Astrocyte (in vitro differentiated cells and primary cell): ENCODE results near the gene TSPAN33. TPM values are rescaled to one million over a fixed set of nuclear protein-coding genes. Genes with fewer than 3 reads are reported as not detected.
A peak's percentile ranks its signal among the peaks of the same experiment; 100 is the strongest.

ENCODE experiments used
- DNase-seq: peaks from one replicate; pipeline ENCODE4 v3.0.0-alpha.2; 2010; ENCODE audit warnings: low read depth
- FAIRE-seq: peaks from 2 replicates; lab custom pipeline; 2011; peaks lifted over from hg19 to GRCh38; lab: Jason Lieb, UNC
- H2AFZ ChIP-seq: 2 replicates; pipeline ENCODE4 v1.6.0; 2012; ENCODE audit warnings: low read depth, low read length, inconsistent platforms
- H3K27ac ChIP-seq: 2 replicates; pipeline ENCODE4 v1.5.1; 2011; ENCODE audit warnings: low read depth, low read length, inconsistent platforms
- H3K27me3 ChIP-seq: 2 replicates; pipeline ENCODE4 v1.6.0; 2011; ENCODE audit warnings: low read length, inconsistent platforms; ENCODE audit not compliant: insufficient read depth
- H3K36me3 ChIP-seq: 2 replicates; pipeline ENCODE4 v1.5.1; 2011; ENCODE audit warnings: low read length, inconsistent platforms; ENCODE audit not compliant: insufficient read depth
- H3K4me1 ChIP-seq: 2 replicates; pipeline ENCODE4 v1.5.1; 2011; ENCODE audit warnings: low read length, inconsistent platforms; ENCODE audit not compliant: insufficient read depth
- H3K4me2 ChIP-seq: 2 replicates; pipeline ENCODE4 v1.6.0; 2012; ENCODE audit warnings: low read length, inconsistent platforms
- H3K4me3 ChIP-seq: 2 replicates; pipeline ENCODE4 v1.5.1; 2011; ENCODE audit warnings: low read depth, mild to moderate bottlenecking, low read length, inconsistent platforms; ENCODE audit not compliant: insufficient read depth
- H3K79me2 ChIP-seq: 2 replicates; pipeline ENCODE4 v1.6.0; 2012; ENCODE audit warnings: mild to moderate bottlenecking, low read length, inconsistent platforms; ENCODE audit not compliant: insufficient read depth
- H3K9ac ChIP-seq: 2 replicates; pipeline ENCODE4 v1.6.0; 2012; ENCODE audit warnings: mild to moderate bottlenecking, low read length, inconsistent platforms
- H3K9me3 ChIP-seq: 2 replicates; pipeline ENCODE4 v1.5.1; 2012; ENCODE audit warnings: low read depth, mild to moderate bottlenecking, low read length, inconsistent platforms; ENCODE audit not compliant: insufficient read depth
- H4K20me1 ChIP-seq: 2 replicates; pipeline ENCODE4 v1.6.0; 2012; ENCODE audit warnings: low read length, inconsistent platforms; ENCODE audit not compliant: insufficient read depth
- H3K27ac Mint-ChIP-seq: one replicate; pipeline ENCODE4 v1.8.0; 2021; ENCODE audit warnings: mild to moderate bottlenecking, mixed read lengths; ENCODE audit not compliant: unreplicated experiment
- H3K27me3 Mint-ChIP-seq: one replicate; pipeline ENCODE4 v1.8.0; 2021; ENCODE audit warnings: low read depth, mixed read lengths; ENCODE audit not compliant: unreplicated experiment
- H3K36me3 Mint-ChIP-seq: one replicate; pipeline ENCODE4 v1.8.0; 2021; ENCODE audit warnings: low read depth, mixed read lengths; ENCODE audit not compliant: unreplicated experiment
- H3K4me1 Mint-ChIP-seq: one replicate; pipeline ENCODE4 v1.8.0; 2021; ENCODE audit warnings: low read depth, mixed read lengths; ENCODE audit not compliant: unreplicated experiment
- H3K4me3 Mint-ChIP-seq: one replicate; pipeline ENCODE4 v1.8.0; 2021; ENCODE audit warnings: mild to moderate bottlenecking, moderate library complexity, mixed read lengths; ENCODE audit not compliant: unreplicated experiment
- H3K9me3 Mint-ChIP-seq: one replicate; pipeline ENCODE4 v1.8.0; 2021; ENCODE audit warnings: mild to moderate bottlenecking, mixed read lengths; ENCODE audit not compliant: unreplicated experiment
- CTCF ChIP-seq: IDR thresholded peaks from 2 replicates; pipeline ENCODE4 v1.5.1; 2011; ENCODE audit warnings: low read depth, mild to moderate bottlenecking, inconsistent platforms, low read length, moderate library complexity; ENCODE audit not compliant: insufficient read depth
- EZH2 ChIP-seq: IDR thresholded peaks from 2 replicates; pipeline ENCODE4 v1.6.1; 2012; ENCODE audit warnings: mild to moderate bottlenecking, low read length, inconsistent platforms; ENCODE audit not compliant: insufficient read depth
- total RNA-seq: library from RNA; stranded (reverse); gene quantifications from 2 replicates; pipeline ENCODE4 v1.2.1, GENCODE V29; 2021

The TSPAN33 gene
- total RNA-seq, 1 donor from 2014 or later = 6.5 TPM

- H4K20me1 ChIP-seq = no peaks in the 10 kb centered on the region
- H3K4me1 ChIP-seq = peaks cover 4% of the 10 kb centered on the region
- peaks cover 4% of the 10 kb centered on the region for H3K27me3 ChIP-seq
- Mint-ChIP-seq H3K36me3 (no peaks in the 10 kb centered on the region), H3K4me1 (peaks cover 2% of the 10 kb centered on the region), H3K27me3 (peaks cover 34% of the 10 kb centered on the region), H3K4me3 (peak overlapping the region; percentile 68), H3K9me3 (peaks cover 2% of the 10 kb centered on the region), H3K27ac (no peak overlapping the region)
- H2AFZ ChIP-seq = peak overlapping the region; percentile 69
- no peak for TF ChIP-seq EZH2
- no peak for TF ChIP-seq CTCF
- no peaks in the 10 kb centered on the region for H3K9me3 ChIP-seq
- peak overlapping the region; percentile 66 for H3K9ac ChIP-seq
- DNase-seq (peak; percentile 36), FAIRE-seq (no peak)
- H3K4me2 ChIP-seq = peak overlapping the region; percentile 85
- peak overlapping the region; percentile 49 for H3K4me3 ChIP-seq
- no peak overlapping the region for H3K27ac ChIP-seq
- no peaks in the 10 kb centered on the region for H3K36me3 ChIP-seq
- no peaks in the 10 kb centered on the region for H3K79me2 ChIP-seq
Measured at GRCh38 chr7:129169171-129169671, 24.7 kb downstream of the TSPAN33 start.

- Mint-ChIP-seq H3K27me3 (peaks cover 34% of the 10 kb centered on the region), H3K4me3 (peak overlapping the region; percentile 68), H3K36me3 (no peaks in the 10 kb centered on the region), H3K27ac (no peak overlapping the region), H3K4me1 (peaks cover 2% of the 10 kb centered on the region), H3K9me3 (peaks cover 2% of the 10 kb centered on the region)
- Histone ChIP-seq H3K9ac (peak overlapping the region; percentile 66), H3K4me2 (peak overlapping the region; percentile 85), H3K4me1 (peaks cover 4% of the 10 kb centered on the region), H3K4me3 (peak overlapping the region; percentile 49), H3K79me2 (no peaks in the 10 kb centered on the region), H3K36me3 (no peaks in the 10 kb centered on the region), H2AFZ (peak overlapping the region; percentile 69), H4K20me1 (no peaks in the 10 kb centered on the region), H3K27ac (no peak overlapping the region), H3K27me3 (peaks cover 4% of the 10 kb centered on the region), H3K9me3 (no peaks in the 10 kb centered on the region)
- FAIRE-seq = no peak
- no peak for TF ChIP-seq EZH2
- TF ChIP-seq CTCF = no peak
- DNase-seq = no peak
Measured at GRCh38 chr7:129169686-129170440, 25.4 kb downstream of the TSPAN33 start.
